Ishikawa (cell line): Measurements from ENCODE around the gene ZNF662.

Experiments
- CEBPB ChIP-seq: IDR thresholded peaks from 2 replicates; pipeline ENCODE4 v1.6.1; 2012
- EP300 ChIP-seq: IDR thresholded peaks from 2 replicates; pipeline ENCODE4 v1.6.1; 2012; ENCODE audit warnings: borderline replicate concordance
- TCF12 ChIP-seq: IDR thresholded peaks from 2 replicates; pipeline ENCODE4 v1.6.1; 2012; ENCODE audit warnings: low read depth
- TEAD4 ChIP-seq: IDR thresholded peaks from 2 replicates; pipeline ENCODE4 v1.6.1; 2012
- TF ChIP-seq, protein P1 (sequence below): IDR thresholded peaks from 2 replicates; pipeline ENCODE4 v1.6.1; 2012; ENCODE audit warnings: low read depth, mild to moderate bottlenecking

DNA sequence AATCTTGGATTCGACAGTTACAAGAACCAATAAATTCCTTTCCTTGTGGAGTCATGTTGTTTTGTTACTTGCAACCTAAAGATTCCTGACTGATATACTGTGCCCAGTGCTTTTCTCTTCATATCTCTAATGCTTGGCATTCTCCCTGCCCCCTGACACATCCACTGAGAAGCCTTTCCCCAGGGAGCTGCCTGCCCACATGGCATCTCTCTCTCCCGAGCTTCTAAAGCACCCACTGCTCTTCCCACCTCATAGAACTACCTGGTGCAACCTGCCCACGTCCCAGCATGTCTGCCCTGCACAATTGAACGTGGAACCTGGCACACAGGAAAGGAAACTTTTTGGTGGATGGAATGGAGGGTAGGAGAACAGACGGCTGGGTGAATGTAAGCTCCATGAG is 37.1 kb upstream of the ZNF662 start:
- no peak for TF ChIP-seq CEBPB
- no peak for TF ChIP-seq TCF12
- TF ChIP-seq, protein P1, sequence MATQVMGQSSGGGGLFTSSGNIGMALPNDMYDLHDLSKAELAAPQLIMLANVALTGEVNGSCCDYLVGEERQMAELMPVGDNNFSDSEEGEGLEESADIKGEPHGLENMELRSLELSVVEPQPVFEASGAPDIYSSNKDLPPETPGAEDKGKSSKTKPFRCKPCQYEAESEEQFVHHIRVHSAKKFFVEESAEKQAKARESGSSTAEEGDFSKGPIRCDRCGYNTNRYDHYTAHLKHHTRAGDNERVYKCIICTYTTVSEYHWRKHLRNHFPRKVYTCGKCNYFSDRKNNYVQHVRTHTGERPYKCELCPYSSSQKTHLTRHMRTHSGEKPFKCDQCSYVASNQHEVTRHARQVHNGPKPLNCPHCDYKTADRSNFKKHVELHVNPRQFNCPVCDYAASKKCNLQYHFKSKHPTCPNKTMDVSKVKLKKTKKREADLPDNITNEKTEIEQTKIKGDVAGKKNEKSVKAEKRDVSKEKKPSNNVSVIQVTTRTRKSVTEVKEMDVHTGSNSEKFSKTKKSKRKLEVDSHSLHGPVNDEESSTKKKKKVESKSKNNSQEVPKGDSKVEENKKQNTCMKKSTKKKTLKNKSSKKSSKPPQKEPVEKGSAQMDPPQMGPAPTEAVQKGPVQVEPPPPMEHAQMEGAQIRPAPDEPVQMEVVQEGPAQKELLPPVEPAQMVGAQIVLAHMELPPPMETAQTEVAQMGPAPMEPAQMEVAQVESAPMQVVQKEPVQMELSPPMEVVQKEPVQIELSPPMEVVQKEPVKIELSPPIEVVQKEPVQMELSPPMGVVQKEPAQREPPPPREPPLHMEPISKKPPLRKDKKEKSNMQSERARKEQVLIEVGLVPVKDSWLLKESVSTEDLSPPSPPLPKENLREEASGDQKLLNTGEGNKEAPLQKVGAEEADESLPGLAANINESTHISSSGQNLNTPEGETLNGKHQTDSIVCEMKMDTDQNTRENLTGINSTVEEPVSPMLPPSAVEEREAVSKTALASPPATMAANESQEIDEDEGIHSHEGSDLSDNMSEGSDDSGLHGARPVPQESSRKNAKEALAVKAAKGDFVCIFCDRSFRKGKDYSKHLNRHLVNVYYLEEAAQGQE: no peak
- no peak for TF ChIP-seq EP300
- no peak for TF ChIP-seq TEAD4
